ENCODE measurements around the gene PPP2R5E. TPM values are rescaled to one million over a fixed set of nuclear protein-coding genes. Genes with fewer than 3 reads are reported as not detected.

The PPP2R5E gene
- total RNA-seq, 1 experiment from 2014 or later, result 47.2 TPM

DNA sequence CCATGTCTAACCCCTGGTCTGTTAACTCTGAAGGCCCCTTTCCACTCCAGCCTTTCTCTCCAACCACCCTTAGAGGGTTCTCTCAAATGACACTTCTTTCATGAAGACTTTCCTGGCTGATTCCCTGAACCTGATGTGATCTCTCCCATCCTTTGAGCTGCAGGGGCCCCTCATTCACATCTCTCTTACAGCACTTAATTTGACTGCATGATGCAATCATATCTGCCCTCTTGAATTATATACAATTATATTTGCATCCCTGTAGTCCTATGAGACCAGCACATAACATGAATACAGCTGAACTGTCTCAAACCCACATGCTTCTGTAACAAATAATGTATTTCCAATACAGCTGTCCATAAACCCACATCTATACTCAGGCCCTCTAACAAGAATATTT, 56.4 kb downstream of the PPP2R5E start:
- no peak overlapping the region for H3K27ac ChIP-seq (ENCODE audit: low read length)
- POLR2A ChIA-PET, result no interaction called here
- no peak for DNase-seq (ENCODE audit: low read depth, low spot score)
- no peaks in the 10 kb centered on the region for H3K27me3 ChIP-seq (ENCODE audit: control insufficient read depth, insufficient read depth, low read length)
- BruUV-seq (replicated peaks), result no TSS peak
- H3K4me1 ChIP-seq (ENCODE audit: control insufficient read depth, insufficient read depth, low read length), result no peaks in the 10 kb centered on the region; the same call in 1 of the 2 replicates
- no peak for ATAC-seq
- intact Hi-C loops (cut with micrococcal nuclease; ENCODE audit: unreplicated experiment), result no loop called here
- in situ Hi-C loops (cut with HindIII; ENCODE audit: low pct_unique_long_range_greater_than_20kb, low sequenced_read_pairs), result no loop called here
- H3K9me3 ChIP-seq (ENCODE audit: control insufficient read depth, insufficient read depth, low read depth, low read length), result no peaks in the 10 kb centered on the region
- no peak overlapping the region for H3K4me3 ChIP-seq (ENCODE audit: low read depth in 2 of 2, low read length in 2 of 2)
- TF ChIP-seq TCF7L2 (IDR thresholded peaks at IDR 0.05; ENCODE audit: low read depth, low read length) (no peak), POLR2AphosphoS5 (IDR thresholded peaks at IDR 0.05; ENCODE audit: low read depth, low read length) (no peak), CTCF (IDR thresholded peaks at IDR 0.05) (no peak), SIN3A (IDR thresholded peaks at IDR 0.05; ENCODE audit: borderline replicate concordance, insufficient read depth, low read depth, low read length) (no peak)
- TF ChIP-seq, protein P1, sequence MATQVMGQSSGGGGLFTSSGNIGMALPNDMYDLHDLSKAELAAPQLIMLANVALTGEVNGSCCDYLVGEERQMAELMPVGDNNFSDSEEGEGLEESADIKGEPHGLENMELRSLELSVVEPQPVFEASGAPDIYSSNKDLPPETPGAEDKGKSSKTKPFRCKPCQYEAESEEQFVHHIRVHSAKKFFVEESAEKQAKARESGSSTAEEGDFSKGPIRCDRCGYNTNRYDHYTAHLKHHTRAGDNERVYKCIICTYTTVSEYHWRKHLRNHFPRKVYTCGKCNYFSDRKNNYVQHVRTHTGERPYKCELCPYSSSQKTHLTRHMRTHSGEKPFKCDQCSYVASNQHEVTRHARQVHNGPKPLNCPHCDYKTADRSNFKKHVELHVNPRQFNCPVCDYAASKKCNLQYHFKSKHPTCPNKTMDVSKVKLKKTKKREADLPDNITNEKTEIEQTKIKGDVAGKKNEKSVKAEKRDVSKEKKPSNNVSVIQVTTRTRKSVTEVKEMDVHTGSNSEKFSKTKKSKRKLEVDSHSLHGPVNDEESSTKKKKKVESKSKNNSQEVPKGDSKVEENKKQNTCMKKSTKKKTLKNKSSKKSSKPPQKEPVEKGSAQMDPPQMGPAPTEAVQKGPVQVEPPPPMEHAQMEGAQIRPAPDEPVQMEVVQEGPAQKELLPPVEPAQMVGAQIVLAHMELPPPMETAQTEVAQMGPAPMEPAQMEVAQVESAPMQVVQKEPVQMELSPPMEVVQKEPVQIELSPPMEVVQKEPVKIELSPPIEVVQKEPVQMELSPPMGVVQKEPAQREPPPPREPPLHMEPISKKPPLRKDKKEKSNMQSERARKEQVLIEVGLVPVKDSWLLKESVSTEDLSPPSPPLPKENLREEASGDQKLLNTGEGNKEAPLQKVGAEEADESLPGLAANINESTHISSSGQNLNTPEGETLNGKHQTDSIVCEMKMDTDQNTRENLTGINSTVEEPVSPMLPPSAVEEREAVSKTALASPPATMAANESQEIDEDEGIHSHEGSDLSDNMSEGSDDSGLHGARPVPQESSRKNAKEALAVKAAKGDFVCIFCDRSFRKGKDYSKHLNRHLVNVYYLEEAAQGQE (IDR thresholded peaks at IDR 0.05; ENCODE audit: insufficient read depth in 1 of 2, low read depth in 2 of 2, low read length in 1 of 2), result no peak
- no peaks in the 10 kb centered on the region for H3K36me3 ChIP-seq (ENCODE audit: control insufficient read depth, insufficient read depth, low read length)
- CTCF ChIA-PET, result no interaction called here

- BruUV-seq (replicated peaks), result no TSS peak
- TF ChIP-seq SIN3A (IDR thresholded peaks at IDR 0.05; ENCODE audit: borderline replicate concordance, insufficient read depth, low read depth, low read length) (no peak), POLR2AphosphoS5 (IDR thresholded peaks at IDR 0.05; ENCODE audit: low read depth, low read length) (no peak), TCF7L2 (IDR thresholded peaks at IDR 0.05; ENCODE audit: low read depth, low read length) (no peak), CTCF (IDR thresholded peaks at IDR 0.05) (no peak)
- TF ChIP-seq, protein P1 (IDR thresholded peaks at IDR 0.05; ENCODE audit: insufficient read depth in 1 of 2, low read depth in 2 of 2, low read length in 1 of 2), result no peak
- in situ Hi-C loops (cut with HindIII; ENCODE audit: low pct_unique_long_range_greater_than_20kb, low sequenced_read_pairs), result no loop called here
- Histone ChIP-seq H3K27me3 (ENCODE audit: control insufficient read depth, insufficient read depth, low read length) (no peaks in the 10 kb centered on the region), H3K4me3 (ENCODE audit: low read depth in 2 of 2, low read length in 2 of 2) (no peak overlapping the region), H3K36me3 (ENCODE audit: control insufficient read depth, insufficient read depth, low read length) (no peaks in the 10 kb centered on the region), H3K4me1 (ENCODE audit: control insufficient read depth, insufficient read depth, low read length) (no peaks in the 10 kb centered on the region; the same call in 1 of the 2 replicates), H3K9me3 (ENCODE audit: control insufficient read depth, insufficient read depth, low read depth, low read length) (no peaks in the 10 kb centered on the region), H3K27ac (ENCODE audit: low read length) (no peak overlapping the region)
- intact Hi-C loops (cut with micrococcal nuclease; ENCODE audit: unreplicated experiment), result no loop called here
- POLR2A ChIA-PET, result no interaction called here
- DNase-seq (ENCODE audit: low read depth, low spot score) (no peak), ATAC-seq (no peak)
- CTCF ChIA-PET, result interaction anchor here (0.5 kb wide), 1 partner anchor 50 kb away, joined by 3 read pairs; no protein-coding TSS in a partner anchor
Observed at GRCh38 chr14:63483315-63483714, 59.9 kb downstream of the PPP2R5E start.
